Stimulated activated CD4-positive, alpha-beta T cell treated with anti-CD3 and anti-CD28 coated beads, Interleukin-1b, Interleukin-23, amount 100 ng/mL, for 1 hour (primary cell): ENCODE data around the gene LPA.
"Not testable (repeated sequence)": the region's sequence is repeated elsewhere in the genome, so short reads cannot be mapped to it uniquely, and the experiment has no call there.

Source experiments
- DNase-seq, 2 donors: peaks; one replicate each; pipeline ENCODE4 v3.0.0-alpha.2; 2020; ENCODE audit warnings: low read depth in 2 of 2

LPA gene, protein sequence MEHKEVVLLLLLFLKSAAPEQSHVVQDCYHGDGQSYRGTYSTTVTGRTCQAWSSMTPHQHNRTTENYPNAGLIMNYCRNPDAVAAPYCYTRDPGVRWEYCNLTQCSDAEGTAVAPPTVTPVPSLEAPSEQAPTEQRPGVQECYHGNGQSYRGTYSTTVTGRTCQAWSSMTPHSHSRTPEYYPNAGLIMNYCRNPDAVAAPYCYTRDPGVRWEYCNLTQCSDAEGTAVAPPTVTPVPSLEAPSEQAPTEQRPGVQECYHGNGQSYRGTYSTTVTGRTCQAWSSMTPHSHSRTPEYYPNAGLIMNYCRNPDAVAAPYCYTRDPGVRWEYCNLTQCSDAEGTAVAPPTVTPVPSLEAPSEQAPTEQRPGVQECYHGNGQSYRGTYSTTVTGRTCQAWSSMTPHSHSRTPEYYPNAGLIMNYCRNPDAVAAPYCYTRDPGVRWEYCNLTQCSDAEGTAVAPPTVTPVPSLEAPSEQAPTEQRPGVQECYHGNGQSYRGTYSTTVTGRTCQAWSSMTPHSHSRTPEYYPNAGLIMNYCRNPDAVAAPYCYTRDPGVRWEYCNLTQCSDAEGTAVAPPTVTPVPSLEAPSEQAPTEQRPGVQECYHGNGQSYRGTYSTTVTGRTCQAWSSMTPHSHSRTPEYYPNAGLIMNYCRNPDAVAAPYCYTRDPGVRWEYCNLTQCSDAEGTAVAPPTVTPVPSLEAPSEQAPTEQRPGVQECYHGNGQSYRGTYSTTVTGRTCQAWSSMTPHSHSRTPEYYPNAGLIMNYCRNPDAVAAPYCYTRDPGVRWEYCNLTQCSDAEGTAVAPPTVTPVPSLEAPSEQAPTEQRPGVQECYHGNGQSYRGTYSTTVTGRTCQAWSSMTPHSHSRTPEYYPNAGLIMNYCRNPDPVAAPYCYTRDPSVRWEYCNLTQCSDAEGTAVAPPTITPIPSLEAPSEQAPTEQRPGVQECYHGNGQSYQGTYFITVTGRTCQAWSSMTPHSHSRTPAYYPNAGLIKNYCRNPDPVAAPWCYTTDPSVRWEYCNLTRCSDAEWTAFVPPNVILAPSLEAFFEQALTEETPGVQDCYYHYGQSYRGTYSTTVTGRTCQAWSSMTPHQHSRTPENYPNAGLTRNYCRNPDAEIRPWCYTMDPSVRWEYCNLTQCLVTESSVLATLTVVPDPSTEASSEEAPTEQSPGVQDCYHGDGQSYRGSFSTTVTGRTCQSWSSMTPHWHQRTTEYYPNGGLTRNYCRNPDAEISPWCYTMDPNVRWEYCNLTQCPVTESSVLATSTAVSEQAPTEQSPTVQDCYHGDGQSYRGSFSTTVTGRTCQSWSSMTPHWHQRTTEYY (N-terminal part only)

DNA sequence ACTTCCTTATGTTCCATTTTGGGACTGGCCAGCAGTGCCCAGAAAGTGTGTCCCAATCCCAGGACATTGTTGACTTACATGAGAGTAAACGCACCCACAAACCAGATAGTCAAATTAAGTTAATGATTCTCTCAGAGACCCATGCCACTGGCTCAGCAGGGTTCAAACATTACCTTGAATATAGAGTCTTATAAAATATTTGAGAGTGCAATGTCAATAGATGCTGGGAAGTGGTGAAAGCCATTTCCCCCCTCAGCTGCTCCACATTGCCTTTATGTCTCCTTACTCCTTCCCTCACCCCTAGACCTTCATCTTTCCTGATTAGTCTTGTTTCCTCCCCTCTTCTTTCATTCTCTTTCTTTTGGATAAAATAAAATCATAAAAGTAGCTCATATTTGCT lies at the start of gene LPA:
Gene LPA, minus strand, starts transcription at position 78 of the 400 bp plus-strand sequence. Its CDS starts 61 bp downstream, at position 17.
- not testable (repeated sequence) for DNase-seq

DNA sequence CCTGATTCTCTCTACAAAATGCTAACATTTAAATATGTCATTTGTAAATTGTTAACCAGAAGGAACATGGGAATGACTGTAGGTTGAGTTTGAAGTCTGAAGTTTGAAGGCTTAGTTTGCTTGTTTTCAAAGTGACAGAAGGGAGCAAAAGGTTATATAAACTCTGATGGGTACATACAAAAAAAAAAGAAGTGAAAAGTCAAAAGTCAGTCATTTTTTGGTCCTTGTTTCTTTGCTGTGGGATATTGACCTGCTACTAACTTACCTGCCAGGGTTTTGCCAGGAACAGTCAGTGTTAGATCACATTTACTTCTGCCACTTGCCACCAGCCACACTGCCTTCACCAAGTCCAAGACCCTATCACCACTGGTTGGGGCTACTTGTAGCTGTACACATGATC lies 44.9 kb upstream of the LPA start:
- DNase-seq, result not testable (repeated sequence)

DNA sequence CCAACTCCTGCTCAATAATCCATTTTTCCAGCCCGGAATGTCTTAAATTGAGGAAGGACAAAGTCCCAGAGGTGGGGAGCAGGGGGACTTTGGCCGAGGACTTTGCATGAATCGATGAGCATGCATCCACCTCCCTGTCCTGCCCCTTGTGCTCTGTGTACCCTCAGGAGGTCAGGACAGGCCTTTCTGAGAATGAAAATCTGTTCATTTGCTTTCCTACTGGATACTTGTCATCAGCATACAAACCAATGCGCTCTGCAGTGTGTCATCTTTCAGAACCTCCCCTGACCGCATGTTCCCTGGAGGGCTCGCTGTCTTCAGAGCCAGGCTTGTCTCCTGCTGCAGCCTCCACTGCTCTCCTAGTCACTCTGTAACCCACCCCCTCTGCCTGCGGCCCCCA lies 40.6 kb upstream of the LPA start:
- DNase-seq, result not testable (repeated sequence)

DNA sequence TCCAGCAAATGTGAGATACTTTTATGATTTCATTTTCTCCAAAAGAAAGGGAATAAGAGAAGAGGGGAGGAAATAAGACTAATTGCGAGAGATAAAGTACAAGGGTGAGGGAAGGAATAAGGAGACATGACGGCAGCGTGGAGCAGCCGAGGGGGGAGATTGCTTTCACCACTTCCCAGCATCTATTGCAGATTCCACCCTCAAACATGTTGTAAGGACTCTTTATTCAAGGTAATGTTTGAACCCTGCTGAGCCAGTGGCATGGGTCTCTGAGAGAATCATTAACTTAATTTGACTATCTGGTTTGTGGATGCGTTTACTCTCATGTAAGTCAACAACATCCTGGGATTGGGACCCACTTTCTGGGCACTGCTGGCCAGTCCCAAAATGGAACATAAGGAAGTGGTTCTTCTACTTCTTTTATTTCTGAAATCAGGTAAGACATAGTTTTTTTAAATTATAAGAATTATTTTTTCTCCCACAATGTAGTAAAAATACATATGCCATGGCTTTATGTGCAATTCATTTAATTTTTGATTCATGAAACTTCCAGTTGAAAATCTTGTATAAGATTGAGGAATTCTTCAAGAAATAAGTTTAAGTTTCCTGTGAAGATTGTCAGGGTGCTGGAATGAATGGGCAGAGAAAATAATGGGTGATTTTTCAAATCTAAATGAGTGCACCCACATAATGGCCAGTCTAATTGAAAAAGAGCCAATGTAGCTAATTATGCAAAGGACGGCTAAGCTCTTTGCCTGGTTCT lies 38.0 kb upstream of the LPA start, which contains the start of gene PLG:
Gene PLG, plus strand, starts transcription at position 327 of the 763 bp plus-strand sequence. Its CDS starts 61 bp downstream, at position 388.
- not testable (repeated sequence) for DNase-seq

DNA sequence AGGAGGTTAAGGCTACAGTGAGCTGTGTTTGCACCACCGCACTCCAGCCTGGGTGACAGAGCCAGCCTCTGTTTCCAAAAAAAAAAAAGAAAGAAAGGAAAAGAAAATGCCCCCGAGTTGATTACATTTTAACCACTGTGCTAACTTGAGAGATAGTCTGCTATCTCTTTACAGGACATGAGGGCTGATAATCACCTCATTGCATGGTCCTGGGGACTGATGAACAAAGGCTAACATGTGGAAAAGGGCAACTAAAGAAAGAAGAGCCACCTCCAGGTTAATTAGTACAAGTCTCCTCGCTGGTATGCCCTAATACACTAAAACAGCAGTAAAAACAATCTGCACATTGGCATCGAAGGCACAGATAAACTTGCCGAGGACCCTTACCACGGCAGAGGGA lies 33.8 kb upstream of the LPA start:
- DNase-seq, result no peak

DNA sequence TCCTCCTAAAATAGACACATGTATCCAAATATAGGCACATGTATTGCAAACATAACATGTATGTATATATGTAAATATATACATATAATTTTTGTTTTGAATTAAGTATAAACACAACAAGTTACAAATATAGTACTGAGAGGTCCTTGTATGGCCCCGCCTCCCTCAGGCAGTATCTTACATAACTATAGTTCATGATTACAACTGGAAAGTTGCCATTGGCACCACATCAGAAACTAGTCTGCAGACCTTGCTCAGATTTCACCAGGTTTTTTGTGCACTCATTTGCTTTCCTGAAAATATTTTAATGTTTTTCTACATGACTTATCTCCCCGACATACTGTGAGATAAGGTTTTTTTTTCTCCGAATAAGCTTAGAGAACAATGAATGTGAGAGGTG lies 32.8 kb upstream of the LPA start:
- not testable (repeated sequence) for DNase-seq

DNA sequence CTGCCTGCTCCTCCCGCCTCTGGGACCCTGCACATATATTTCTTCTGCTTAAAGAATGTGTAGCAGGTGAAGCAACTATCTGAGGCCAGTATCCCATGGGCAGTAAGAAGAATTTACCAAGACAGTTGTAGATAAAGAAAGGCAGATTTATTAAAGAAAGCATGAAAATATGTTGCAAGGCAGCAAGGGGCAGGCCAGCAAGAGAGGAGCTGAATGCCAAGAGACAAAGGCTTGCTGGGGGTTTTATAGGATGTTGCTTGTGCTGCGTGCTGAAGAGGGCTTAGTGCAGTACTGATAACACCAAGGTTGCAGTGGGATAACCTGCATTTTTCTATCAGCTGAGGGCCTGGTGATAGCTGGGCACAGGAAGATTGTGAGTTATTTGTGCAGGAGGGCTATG lies 31.5 kb upstream of the LPA start:
- DNase-seq, result not testable (repeated sequence)

DNA sequence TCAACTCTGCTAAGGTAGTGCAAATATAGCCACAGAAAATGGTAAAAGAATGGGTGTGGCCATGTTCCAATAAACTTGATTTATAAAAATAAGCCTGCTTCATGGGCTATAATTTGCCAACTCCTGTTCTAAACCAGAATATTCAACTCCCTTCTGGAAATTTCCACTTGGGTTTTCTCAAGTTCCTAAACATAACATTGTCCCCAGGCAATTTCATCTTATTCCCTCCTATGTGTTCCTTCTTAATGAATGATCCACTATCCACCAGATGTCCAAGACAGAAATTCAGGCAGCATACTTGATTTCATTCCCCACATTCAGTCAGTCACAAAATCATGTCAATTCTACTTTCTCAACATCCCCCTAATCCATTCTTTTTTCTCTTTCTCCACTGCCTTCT lies 30.9 kb upstream of the LPA start:
- not testable (repeated sequence) for DNase-seq

DNA sequence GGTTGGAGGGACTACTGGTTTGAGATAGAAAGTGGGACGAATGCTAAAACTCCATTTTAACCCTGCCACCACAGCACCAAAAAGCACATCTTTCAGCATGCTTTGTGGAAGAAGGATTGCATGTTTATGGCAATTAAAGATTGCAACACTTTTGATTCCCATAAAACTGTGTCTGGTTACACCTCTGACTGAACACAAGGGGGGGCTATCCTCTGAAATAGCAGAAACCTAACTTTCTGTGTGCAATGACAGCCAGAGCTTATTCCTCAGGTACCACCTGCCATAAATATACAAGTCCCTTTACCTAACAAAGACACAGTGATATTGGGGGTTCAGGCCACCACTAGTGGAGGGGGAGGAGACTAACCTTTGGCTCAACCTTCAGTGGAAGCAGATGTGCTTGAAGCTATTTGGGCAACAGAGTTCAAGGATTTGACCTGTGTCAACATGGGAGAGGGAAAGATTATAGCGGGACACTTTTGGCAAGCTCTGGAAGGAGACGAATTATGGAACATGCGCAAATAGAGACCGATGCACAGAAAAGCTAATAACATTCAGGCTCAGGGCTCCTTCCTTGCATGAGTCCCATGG lies 28.4 kb upstream of the LPA start:
- DNase-seq, result no peak

DNA sequence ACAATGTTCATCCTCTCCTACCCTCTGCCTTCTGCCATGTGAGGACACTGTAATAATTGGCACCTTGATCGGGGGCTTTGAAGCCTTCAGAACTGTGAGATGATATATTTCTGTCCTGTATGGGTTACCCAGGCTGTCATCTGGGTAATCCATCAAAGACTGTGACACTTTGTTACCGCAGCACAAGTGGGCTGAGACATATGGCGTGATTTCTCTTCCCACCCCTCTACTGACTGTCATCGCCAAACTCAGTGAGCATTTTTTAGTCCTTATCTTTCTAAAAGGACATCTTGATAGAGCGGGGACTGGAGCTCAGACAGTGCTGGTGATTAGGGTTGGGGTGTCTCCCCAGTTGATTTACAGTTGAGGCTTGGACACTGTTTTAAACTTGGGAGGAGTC lies 27.5 kb upstream of the LPA start:
- DNase-seq, result no peak

DNA sequence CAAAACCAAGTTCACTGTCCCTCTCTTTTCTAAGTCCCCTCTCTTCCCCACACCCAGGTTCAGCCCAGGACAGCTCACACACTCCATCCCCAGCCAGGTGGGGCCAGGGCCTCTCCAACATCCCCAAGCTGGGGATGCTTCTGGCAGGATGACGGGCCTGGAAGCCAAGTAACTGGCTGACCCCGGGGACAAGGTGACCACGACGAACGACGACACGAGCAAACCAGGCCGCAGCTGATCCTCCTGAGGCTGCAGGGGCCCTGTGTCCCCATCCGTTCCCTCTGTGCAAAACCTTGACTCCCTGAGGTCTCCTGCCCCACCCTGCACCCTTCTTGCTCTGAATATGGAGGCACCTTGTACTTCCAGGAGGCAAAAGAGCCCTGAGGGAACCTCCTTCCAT lies 26.4 kb upstream of the LPA start:
- DNase-seq, result no peak

DNA sequence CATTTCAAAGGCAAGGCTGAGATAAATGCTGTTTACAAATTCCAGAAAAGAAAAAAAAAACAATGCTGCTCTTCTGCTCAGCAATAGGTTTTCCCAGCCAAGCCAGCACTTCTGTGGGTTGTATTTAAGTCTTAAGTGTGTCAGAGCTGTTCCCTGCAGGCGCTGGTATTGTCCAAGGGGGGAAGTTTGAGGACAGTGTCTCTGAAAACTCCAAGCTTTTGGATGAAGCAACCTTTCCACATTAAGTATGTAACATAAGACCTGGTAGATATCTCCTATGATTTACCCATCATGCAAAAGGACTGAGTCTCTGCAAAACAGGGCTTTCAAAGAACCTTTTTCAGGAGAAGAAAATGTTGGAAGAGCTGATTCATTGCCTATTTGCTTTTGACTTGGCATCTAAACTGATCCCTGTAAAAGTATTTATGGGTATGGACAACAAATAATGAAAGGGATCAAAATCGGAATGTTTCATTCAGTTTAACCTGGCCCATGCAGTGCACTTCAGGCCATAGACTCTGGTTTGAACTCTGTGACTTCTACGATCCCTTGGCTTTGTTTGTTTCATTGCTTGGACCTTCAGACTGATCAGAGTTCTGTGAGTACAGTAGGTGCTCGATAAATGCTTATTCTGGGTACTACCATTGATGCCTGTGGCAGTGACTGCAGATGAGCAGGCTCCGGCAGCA lies 21.8 kb upstream of the LPA start:
- DNase-seq, result no peak

DNA sequence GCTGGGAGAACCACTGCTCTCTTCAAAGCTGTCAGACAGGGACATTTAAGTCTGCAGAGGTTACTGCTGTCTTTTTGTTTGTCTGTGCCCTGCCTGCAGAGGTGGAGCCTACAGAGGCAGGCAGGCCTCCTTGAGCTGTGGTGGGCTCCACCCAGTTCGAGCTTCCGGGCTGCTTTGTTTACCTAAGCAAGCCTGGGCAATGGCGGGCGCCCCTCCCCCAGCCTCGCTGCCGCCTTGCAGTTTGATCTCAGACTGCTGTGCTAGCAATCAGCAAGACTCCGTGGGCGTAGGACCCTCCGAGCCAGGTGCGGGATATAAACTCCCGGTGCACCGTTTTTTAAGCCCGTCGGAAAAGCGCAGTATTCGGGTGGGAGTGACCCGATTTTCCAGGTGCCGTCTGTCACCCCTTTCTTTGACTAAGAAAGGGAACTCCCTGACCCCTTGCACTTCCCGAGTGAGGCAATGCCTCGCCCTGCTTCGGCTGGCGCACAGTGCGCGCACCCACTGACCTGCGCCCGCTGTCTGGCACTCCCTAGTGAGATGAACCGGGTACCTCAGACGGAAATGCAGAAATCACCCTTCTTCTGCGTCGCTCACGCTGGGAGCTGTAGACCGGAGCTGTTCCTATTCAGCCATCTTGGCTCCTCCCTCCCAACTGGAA lies 21.2 kb upstream of the LPA start:
- not testable (repeated sequence) for DNase-seq

DNA sequence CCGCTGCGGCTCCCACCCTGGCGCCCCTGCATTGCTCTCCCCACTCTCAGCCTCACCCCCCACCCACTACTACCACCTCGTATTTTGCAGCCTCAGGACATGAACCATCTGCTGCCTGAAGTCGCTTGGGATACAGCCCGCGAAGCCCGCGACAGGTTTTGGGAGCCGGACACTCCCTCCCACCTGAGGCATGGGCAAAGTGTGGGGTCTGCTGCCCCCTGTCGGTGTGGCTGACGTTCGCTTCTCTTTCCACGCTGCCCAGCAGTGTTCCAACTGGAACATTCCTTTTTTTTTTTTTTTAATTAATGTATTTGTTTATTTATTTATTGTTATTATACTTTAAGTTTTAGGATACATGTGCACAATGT lies 15.3 kb upstream of the LPA start:
- no peak for DNase-seq

DNA sequence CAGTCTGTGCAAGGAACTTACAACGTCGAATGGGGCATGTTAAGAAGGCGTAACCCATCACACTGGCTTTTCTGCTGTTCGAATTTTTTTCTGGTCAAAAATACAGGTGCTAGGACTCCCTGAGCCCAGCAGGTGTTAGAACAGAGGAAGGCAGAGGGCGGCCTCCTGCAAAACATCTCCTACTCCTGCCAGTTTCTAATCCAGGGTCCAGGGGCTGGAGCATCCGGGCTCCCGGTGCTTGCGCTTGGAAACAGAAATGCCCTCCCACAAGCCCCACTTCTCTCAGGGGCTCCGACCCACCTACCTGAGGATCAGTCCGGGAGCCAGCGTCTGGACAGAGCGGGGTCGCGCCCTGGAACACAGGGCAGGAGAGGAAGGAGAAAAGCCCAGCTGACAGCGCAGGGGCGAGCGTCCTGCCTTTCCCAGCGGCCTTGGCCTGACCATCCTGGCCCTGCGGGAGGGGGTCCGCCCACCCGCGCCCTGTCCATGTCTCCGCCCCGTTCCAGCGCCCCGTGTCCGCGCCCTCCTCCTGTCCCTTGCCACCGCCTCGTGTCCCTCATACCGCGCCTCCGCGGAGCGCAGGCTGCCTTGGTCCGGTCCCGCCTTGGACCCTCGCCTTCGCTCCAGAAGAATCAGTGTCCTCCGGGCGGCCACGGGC lies 14.8 kb upstream of the LPA start:
- no peak for DNase-seq

DNA sequence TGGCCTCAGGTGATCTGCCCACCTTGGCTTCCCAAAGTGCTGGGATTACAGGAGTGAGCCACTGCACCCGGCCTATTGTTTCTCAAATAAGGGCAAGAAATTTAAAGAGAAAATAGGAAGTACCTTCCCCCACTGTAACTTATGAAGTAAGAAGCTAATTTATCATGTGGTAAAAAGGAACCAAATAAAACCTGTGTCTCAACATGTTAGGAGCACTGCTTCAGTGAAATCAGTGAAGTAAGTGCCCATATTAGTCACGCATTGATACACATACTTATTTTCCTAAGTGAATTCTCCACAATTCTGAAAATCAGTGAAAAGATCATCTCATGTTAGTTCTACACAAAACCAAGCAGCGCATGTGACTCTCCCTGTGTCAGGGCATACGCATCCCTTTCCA lies 14.2 kb upstream of the LPA start:
- no peak for DNase-seq

DNA sequence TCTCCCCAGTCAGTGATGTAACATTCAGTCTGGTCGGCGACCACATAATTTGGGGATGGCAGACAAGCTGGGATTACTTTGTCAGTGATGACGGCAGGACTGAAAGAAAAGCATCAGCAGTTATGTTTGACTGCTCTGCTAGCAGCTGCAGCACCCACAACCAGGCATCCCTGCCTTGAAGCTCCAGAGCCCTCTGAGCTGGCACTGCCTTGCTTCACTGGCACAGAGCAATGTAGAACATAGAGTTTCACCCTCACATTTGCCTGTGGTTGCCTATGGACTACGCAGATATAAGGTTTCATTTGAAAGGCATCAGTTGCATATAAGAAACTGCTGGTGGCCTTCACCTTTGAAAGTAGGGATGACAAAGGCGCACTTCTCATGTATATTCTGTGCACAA lies 12.3 kb upstream of the LPA start:
- not testable (repeated sequence) for DNase-seq

DNA sequence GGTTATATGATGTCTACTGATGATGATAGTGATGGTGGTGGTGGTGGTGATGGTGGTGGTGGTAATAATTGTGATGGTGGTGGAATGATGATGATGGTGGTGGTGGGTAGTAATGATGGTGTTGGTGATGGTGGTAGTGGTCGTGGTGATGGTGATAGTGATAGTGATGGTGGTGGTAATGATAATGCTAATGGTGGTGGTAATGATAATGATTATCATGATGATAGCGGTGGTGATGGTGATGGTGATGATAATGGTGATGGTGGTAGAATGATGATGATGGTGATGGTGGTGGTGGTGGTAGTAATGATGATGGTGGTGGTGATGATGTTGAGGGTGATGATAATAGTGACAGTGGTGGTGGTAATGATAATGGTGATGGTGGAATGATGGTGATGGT lies 4.5 kb upstream of the LPA start:
- no peak for DNase-seq
